Spleen (tissue), 7 donors: ENCODE results near the gene COG7.
"Not testable (repeated sequence)": the region's sequence is repeated elsewhere in the genome, so short reads cannot be mapped to it uniquely, and the experiment has no call there.

Experiments
- POLR2A ChIP-seq, 3 donors: fragments of 450-650 bp; IDR thresholded peaks; one replicate each; pipeline ENCODE4 v1.5.1; 2017; ENCODE audit warnings: antibody characterized with exemption in 3 of 3, mild to moderate bottlenecking in 1 of 3
- POLR2AphosphoS5 ChIP-seq, 3 donors: sonication (generic); formaldehyde crosslinking; IDR thresholded peaks; one replicate each; pipeline ENCODE4 v1.5.1; 2017; ENCODE audit warnings: antibody characterized with exemption in 3 of 3
- TF ChIP-seq, protein P1 (sequence below), 11 experiments: fragments of 200-600 bp in 7 of 11; fragments of 450-650 bp in 4 of 11; sonication (generic) in 4 of 11; IDR thresholded peaks in 8 of 11; conservative IDR thresholded peaks in 3 of 11; 1 replicate in 7 of 11; 2 replicates in 4 of 11; pipeline versions ENCODE4 v1.4.0 to v1.8.0; 2016 to 2021; ENCODE audit warnings: antibody characterized with exemption in 11 of 11, inconsistent platforms in 4 of 11, mild to moderate bottlenecking in 1 of 11
- donor health status: DM: no; HTN: no; CAD: no; lungs with moderate emphysema.
- donor health status: DM: no; HTN: no; CAD: no.
- donor health status: DM: no; HTN: no; CAD: no.

DNA sequence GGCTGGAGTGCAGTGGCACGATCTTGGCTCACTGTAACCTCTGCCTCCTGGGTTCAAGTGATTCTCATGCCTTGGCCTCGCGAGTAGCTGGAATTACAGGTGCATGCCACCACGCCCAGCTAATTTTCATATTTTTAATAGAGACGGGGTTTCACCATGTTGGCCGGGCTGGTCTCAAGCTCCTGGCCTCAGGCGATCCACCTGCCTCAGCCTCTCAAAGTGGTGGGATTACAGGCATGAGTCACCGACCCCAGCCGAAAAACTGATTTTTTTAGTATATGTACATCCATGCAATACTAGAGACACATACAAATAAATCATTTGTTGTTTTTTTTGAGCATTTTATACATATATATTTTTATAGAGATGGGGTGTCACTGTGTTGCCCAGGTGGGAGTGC is 71.3 kb downstream of the COG7 start:
- TF ChIP-seq, protein P1, sequence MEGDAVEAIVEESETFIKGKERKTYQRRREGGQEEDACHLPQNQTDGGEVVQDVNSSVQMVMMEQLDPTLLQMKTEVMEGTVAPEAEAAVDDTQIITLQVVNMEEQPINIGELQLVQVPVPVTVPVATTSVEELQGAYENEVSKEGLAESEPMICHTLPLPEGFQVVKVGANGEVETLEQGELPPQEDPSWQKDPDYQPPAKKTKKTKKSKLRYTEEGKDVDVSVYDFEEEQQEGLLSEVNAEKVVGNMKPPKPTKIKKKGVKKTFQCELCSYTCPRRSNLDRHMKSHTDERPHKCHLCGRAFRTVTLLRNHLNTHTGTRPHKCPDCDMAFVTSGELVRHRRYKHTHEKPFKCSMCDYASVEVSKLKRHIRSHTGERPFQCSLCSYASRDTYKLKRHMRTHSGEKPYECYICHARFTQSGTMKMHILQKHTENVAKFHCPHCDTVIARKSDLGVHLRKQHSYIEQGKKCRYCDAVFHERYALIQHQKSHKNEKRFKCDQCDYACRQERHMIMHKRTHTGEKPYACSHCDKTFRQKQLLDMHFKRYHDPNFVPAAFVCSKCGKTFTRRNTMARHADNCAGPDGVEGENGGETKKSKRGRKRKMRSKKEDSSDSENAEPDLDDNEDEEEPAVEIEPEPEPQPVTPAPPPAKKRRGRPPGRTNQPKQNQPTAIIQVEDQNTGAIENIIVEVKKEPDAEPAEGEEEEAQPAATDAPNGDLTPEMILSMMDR (IDR thresholded peaks at IDR 0.05 in 8 of 11, conservative IDR thresholded peaks at IDR 0.05 in 3 of 11): not testable (repeated sequence)
- not testable (repeated sequence) for TF ChIP-seq POLR2AphosphoS5, POLR2A (IDR thresholded peaks at IDR 0.05)
